ENCODE data around the gene EFNA5.

Gene EFNA5

DNA sequence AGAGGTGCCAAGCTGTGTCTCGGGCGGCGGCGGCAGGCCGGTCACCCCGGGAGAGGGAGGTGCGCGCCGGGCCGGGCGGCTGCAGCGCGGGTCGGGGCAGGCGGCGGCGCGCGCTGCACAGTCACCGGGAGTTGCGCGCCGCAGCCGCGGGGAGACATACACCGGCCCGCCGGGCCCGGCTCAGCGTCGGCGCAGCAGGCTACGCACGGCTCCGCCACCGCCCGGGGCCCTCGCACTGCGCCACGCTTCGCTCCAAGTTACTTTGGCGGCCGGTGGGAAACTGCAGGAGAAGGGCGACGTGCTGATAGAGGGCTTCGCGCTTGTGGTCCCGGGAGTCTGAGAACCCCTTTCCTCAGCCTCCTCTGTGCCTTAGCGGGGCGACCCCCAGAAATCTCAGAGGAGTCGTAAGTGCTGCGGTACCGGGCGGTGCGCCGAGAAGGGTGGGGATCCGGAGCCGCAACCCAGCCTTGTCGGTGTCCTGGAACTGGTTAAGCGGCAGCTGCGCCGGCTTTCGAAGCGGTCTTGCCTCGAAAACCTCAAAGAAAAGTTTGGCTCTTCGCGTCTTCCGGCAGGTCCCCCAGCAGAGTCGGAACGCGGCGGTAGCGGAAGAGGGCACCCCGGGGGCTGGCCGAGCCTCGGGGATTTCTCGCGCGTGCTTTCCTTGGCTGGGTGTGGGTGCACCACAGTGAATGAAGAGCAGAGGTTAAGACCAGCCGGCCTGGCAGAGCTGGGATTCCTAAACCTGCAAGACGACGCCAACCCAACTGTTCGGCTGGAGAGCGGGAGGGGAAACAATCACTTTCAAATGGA is at the start of gene EFNA5:
TSS of gene EFNA5 (minus strand) at position 6 of the 810 bp plus-strand sequence.
- no peak for DNase-seq (ENCODE audit: low read depth in 2 of 2)

DNA sequence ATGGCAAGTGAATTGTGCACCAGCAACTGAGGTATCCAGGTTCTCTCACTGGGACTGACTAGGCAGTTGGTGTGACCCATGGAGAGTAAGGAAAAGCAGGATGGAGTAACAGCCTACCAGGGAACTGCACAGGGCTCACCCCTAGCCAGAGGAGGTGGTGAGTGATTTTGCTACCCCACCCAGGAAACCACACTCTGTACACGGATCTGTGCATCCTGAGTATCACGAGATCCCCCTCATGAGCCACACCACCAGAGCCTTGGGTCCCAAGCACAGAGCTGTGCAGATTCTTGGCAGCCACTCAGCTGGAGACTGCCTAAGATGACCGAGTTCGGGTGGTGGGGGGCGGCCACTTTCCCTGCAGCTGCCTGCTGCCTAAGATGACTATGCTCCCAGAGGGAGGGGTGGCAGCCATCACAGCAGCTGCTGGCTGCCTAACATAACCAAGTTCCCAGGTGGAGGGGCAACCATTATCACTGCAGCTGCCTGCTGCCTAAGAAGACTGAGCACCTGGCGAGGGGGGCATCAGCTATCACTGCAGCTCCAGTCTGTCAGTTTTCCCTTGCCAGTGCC is 48.4 kb upstream of the EFNA5 start:
- DNase-seq (ENCODE audit: low read depth in 2 of 2), result no peak

DNA sequence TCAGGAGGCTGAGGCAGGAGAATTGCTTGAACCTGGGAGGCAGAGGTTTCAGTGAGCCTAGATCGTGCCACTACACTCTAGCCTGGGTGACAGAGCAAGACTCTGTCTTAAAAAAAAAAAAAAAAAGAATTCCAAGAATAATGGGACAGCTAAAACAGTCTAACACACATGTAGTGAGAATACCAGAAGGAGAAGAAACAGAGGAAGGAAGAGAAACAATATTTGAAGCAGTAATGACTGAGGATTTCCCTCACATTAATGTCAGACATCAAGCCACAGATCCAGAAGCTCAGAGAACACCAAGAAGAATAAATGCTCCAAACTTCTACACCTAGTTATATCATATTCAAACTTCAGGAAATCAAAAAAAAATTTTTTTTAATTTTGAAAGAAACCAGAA is 47.1 kb upstream of the EFNA5 start:
- DNase-seq (ENCODE audit: low read depth in 2 of 2), result no peak

DNA sequence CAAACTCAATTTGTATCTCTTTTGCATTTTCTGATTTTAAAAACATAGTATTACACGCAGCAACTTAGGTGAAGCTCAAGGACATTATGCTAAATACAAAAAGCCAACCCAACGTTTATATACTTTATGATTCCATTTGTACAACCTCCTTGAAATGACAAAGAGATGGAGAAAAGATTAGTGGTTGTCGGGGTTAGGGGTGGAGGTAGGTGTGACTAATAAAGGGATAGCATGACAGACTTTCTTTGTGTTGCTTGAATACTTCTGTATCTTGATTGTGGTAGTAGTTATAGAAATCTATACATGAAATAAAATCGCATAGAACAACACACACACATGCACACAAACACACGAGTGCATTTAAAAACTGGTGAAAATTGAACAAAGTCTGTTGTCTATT is 42.5 kb upstream of the EFNA5 start:
- no peak for DNase-seq (ENCODE audit: low read depth in 2 of 2)

DNA sequence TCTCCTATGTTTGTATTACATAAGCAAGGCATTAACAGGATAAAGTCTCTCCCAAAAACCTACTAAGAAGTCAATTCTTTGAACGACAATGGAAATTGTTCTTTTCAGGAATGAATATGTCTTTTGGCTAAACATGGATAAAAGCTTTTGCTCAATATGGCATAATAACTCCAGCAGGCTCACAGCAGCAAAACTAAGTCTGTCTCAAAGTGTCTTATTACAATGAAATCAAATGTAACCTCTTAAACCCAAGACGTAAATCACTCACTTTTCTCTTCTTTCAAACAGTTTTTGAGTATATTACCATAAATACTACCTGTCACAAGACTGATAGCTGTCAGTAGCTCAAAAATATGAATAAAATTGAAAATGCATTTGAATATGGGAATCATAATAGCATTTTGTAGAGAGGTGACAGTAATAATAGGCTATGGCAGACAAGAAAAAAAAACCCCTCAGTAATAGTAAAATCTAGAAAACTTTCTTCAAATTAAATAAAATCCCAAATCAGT is 41.7 kb upstream of the EFNA5 start:
- DNase-seq (ENCODE audit: low read depth in 2 of 2), result no peak

DNA sequence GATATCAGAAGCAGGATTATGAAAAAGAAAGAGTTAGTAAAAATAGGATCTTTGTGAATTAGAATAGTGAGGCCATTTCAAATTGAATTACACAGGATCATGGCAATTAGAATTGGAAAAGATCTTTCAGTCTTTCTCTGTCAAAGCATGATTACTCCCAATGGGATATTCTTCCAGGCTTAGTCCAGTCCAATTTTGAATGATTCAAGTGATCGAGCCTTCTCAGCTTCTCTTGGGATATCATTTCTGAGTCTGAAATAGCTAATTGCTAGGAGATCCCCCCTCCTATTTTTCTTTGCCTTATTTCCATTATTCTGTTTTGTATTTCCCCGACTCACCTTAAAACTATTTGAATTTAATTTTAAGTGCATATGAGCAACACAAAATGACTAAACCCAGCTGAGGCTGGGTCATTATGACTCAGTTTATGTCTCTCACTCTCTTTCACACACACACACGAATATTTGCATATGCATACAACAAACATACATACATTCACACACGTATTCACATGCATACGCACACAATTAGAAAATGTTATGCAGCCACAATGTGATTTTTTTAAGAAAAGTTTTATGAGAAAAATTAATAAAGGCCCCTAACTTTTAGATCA is 34.8 kb upstream of the EFNA5 start:
- no peak for DNase-seq (ENCODE audit: low read depth in 2 of 2)

DNA sequence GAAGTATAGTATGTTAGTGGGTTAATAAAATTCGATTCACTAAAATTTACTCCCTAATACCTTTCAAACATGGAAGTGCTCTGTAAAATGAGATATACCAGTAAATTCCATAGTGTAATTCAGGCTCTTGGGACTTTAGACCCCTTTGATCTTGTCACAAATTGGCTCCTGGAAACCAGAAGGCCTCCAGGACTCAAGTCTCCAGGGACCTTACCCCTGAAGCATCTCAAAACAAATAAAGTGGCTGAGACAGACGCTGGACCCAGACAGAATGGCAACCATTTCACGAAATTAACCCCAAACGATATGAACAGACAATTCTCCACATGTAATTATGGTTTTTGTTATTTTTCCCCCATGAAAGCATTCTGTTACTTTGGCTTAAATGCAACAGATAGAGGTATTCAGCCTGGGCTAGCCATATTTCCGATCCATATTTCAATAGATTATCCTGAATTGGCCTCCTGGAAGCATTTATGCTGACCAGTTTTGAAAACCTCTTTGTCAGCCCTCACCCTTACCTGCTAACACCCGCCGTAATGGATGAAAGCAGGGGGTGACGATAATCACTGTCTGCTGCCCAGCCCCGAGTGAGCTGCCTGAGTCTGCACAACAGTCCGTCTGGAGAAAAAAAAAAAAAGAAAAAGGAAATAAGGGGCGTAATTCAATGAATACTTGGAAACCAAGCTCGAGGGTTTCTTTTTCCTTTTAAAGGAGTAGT is 34.1 kb upstream of the EFNA5 start:
- no peak for DNase-seq (ENCODE audit: low read depth in 2 of 2)

DNA sequence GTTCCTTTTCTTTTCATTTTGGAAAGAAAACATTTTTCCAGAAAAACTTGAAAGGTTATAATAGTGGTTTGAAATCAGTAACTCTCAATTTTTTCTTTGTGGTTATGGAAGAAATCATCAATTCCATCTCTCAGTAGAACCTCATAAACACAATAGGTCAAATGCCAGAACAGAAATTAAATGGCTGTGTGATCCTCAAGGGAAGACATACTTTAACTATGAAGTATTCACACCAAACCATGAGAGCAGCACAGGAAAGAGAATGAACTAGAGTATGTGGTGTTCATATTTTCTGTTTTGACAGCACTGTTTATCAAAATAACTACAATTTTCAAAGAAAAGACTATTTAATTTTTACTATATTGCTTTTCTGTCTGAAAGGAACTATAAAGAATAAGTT is 29.7 kb upstream of the EFNA5 start:
- DNase-seq (ENCODE audit: low read depth in 2 of 2), result no peak

DNA sequence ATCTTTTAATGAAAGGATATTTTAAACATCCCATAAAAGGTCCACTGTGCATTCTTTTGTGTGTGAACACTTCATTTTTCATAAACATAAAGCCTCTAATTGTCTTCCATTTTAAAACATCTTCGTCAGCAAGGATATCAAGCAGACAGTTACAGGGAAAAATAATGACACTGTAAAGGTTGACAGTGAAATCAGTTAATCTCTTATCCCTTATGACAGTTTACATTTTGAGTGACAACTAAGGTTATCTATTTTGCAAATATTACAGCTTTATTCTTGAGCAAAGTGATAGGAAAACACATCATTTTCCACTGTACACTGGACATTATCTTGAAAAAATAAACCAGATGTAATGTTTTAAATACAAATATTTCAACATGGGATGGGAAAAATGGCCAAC is 28.7 kb upstream of the EFNA5 start:
- no peak for DNase-seq (ENCODE audit: low read depth in 2 of 2)

DNA sequence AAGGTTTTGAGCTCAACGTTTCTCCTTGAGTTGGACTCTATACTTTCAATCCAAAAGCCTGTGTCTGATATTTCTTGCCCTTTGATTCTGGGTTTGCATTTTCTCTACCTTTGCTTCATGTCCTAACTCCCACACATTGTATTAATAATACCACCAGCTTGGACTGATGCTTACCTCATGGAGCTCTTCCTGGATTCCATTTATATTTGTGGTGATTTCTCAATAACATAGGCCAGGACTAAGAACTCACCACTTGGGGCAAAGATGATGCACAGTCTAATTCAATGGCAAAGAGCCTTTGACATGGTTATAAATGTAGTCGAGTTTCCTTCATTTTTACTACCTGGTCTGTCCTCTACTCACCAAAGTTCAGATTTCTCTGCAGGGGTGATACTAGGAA is 27.5 kb upstream of the EFNA5 start:
- no peak for DNase-seq (ENCODE audit: low read depth in 2 of 2)

DNA sequence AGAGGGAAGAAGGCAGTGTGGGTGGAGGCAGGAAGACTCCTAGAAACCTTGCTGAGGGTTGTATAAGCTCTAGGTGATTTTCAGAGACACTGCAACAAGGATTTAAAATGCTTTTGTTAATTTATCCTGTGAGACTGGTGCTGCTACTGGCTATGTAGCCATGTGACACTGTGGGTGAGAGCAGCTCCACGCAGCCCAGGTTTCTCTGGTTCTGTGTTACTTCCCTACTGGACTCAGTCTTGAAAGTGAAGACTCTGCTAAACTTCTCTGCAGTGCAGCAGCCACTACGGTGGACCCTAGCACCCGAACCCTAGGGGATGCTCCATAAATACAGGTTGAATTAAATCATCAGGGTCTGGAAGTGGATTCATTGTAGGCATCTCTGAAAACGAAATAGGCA is 25.8 kb upstream of the EFNA5 start:
- no peak for DNase-seq (ENCODE audit: low read depth in 2 of 2)

DNA sequence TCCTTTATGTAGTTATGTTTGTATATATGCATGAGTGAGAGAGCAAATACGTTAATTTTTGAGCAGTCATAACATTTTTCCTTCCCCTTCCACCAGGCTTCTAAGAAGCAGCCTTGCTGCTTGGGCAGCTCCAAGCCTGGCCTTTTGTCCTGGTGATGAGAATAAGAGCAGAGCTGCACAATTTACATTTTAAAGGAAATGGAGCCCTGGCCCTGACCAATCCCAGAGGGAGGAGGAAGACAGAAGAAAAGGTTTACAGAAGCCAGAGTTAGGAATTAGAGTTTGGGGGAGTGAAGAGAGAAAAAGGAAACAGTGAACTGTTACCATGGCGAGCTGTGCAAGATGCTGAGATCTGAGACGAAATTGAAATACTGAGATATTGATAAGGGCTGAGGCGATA is 25.3 kb upstream of the EFNA5 start:
- no peak for DNase-seq (ENCODE audit: low read depth in 2 of 2)

DNA sequence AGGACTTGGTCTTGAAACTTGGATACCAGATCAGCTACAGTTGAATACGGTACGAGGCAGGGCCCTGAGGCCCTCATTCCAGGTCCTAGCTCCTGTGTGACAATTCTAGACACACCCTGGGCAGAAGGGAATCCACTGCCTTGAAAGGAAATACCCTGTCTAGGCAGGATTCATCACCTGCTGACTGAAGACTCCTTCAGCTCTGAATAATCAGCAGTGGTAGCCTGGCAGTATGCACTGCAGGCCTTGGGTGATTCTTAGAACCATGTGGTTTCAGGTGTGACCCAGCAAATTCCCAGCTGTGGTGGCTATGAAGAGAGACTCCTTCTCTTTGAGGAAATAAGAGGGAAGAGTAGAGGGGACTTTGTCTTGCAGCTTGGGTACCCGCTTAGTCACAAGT is 17.2 kb upstream of the EFNA5 start:
- no peak for DNase-seq (ENCODE audit: low read depth in 2 of 2)

DNA sequence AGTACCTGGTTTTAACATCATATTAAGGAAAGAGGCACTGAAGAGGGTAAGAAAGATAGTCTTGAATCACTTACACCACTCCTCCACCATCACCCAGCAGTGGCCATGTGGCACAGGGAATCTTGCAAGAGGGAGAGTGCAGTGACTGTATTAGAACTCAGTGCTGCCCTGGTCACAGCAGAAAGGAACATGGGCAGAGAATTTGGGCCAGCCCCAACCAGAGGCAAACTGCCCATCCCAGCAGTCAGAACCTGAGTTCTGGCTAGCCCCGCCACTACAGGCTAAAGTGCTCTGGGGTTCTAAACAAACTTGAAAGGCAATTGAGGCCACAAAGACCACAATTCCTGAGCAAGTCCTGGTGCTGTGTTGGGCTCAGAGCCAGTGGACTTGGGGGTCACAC is 16.7 kb upstream of the EFNA5 start:
- DNase-seq (ENCODE audit: low read depth in 2 of 2), result no peak

DNA sequence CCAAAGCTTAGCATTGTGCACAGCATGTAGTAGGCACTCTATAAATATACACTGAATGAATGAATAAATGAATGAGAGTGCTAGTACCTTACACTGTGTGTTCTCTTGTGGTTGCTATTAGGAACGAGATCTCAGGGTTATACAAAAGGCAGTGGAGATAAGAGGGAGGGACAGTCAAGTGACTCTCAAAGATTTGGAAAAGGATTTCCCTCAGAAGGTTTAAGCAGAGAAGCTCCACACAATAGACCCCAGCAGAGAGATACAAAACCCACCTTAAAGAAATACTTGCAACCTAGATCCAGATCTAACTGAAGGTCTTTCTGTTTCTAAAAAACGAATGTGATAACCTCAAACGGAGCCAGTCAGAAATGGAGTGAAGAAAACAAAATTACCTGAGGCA is 11.8 kb upstream of the EFNA5 start:
- DNase-seq (ENCODE audit: low read depth in 2 of 2), result no peak

DNA sequence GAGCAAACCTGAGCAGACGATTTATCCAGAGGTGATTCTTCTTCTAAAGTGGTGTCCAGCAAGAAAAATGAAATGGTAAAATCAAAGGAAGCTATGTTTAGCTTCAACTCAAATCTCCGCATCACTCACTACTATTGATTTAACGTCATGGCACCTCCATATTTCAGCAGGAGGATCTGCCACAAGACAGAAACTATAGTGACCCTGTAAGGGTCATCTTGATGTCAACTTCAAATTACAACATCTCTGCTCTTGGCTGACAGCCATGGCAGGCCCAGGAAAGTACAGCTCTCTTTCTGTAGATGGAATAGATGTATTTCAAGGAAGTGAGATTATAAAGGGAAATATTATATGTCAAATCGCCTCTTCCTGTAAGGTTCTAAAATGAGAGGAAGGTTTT is 10.1 kb upstream of the EFNA5 start:
- no peak for DNase-seq (ENCODE audit: low read depth in 2 of 2)

DNA sequence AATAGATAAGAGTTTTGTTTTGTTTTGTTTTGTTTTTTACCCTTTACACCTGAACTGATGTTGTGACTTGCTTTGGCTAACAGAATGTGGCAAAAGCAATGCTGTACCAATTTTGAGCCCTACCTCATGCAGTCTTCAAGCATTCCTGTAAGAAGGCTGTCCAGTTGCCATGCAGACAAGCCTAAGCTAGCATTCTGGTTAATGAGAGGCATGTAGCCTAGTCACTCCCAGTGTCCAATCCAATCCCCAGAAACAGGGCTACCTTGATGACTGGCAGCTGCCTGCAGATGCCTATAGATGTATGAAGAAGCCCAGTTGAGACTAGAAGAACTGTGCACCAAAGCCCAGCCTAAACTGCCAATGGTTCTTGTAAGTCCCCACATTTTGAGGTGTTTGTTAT is 9.4 kb upstream of the EFNA5 start:
- no peak for DNase-seq (ENCODE audit: low read depth in 2 of 2)

DNA sequence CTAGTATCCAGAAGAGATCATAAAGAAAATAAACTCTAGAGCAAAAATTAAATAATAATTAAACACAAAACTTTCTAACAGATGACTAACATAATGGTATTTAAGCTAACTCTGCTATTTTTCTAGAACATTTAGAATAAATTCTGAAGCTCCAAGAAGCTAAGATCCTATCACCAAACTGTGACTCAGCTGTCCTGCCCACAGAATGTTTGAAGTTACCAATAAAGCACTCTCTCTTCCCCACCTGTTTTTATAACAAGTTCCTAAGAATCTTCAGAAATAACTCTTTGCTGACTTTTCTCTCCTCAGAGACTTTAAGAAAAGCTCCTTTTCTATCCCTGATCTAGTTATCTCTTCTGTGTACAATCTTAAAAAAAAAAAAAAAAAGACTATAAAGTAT is 6.0 kb upstream of the EFNA5 start:
- DNase-seq (ENCODE audit: low read depth in 2 of 2), result no peak

DNA sequence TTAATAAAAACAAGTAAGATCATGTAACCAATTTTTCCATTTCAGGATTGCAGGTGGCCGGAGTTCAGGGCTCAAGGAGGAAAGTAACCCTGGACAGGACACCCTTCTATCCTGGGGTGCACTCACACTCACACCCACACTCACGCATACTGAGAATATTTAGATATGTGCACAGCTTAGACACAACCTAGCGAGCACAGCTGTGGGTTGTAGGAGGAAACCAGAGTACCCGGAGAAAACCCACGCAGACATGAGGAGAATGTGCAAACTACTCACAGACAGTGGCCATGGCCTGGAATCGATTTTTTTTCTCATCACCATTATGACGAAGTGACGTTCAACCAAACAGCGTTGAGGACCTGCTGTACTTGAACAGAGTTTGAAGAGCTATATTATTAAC is 4.5 kb upstream of the EFNA5 start:
- no peak for DNase-seq (ENCODE audit: low read depth in 2 of 2)

DNA sequence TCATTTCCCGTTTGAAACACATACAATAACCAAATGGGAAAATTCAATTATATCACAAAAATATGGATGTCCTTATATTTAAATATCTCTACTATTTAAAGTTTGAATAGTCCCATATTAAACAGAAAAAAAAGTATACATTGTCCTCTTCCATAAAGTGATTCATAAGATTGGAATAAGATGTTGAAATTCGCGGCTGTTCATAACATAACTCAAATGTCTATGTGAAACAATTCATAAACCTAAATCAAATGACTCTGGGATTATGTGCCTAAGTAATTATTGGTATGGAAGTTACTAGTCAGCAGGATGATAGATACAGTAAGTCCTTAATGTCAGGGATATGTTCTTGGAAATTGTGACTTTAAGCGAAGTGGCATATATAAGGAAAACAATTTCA is 3.9 kb upstream of the EFNA5 start:
- no peak for DNase-seq (ENCODE audit: low read depth in 2 of 2)

DNA sequence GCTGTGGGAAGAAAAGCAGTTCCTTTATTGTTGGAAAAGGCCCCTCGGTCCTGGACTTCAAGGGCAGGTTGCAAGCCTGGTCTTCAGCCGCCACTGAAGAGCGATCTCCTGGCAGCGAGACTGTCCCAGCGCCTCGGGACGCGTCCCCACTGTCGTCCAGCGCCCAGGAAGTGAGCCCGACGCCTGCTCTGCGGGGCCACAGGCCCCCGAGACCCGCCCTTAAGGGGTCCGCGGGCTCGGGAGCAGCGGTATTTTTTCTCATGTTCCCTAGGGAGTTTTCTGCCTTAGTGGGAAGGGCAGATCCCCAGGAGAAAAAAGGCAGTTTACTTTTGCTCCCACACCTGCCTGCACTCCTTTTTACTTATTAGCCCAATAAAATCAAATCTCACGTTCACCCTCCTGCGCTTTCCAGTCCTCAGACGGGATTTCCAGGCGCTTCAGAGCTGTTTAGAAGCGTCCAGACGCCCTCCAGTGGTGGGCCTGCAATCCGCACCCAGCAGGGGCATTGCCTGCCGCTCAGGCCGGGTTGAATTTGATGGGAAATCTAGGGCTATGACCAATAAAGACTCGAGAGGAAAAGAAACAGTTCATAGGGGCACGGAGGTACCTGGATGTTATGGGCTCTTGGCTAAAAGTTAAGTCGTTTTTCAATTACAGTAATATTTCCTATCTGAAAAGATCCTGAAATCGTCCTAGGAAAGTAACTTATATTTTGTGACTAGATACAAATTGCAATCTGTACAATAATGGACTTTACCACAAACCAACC is 2.8 kb upstream of the EFNA5 start:
- peak; percentile 33 to 41 for DNase-seq (ENCODE audit: low read depth in 2 of 2)

DNA sequence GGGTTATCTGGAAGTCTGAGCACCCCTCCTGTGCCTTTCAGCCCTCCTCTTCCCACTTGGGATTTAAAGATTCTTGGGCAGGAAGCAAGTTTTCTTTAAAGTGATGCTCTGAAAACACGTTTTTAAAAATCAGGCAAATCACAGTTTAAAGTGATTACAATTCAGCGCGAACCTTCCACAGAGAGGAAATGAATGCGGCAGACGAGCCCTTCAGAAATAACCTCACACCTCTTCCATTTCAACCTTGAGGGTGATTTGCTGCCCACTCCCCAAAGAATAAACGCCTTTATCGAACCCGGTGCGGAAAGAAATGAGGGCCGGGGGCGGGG is 2.3 kb upstream of the EFNA5 start:
- DNase-seq (ENCODE audit: low read depth in 2 of 2), result no peak

All from activated CD8-positive, alpha-beta memory T cell treated with anti-CD3 and anti-CD28 coated beads for 4 hours (primary cell).